GDM1 (cell line): Measurements from ENCODE around the gene DIS3L2.

Experiments
- DNase-seq: peaks from one replicate; lab custom pipeline; 2025; lab: John Stamatoyannopoulos, UW

Gene DIS3L2

GRCh38 chr2:232229911-232230310 lies 268.4 kb downstream of the DIS3L2 start:
- DNase-seq, result no peak

- DNase-seq, result no peak
These were observed 269.0 kb downstream of the DIS3L2 start for GRCh38 chr2:232230560-232230959.

GRCh38 chr2:232231554-232231953 lies 270.0 kb downstream of the DIS3L2 start:
- no peak for DNase-seq

DNA sequence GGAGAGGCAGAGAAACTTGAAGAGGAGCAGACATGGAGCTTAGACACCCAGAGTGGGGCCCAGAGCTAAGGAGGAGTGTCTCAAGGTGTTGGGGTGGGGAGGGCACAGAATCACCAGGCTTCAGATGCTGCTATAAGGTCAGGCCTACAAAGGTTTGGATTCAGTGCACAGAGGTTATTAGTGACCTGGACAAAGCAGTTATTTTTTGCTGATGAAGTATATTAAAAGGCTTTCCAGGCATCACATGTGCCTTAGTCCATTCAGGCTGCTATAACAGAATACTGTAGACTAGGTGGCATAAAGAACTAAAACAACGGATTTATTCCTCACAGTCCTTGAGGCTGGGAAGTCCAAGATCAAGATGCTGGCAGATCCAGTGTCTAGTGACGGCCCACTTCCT lies 271.4 kb downstream of the DIS3L2 start:
- no peak for DNase-seq

DNA sequence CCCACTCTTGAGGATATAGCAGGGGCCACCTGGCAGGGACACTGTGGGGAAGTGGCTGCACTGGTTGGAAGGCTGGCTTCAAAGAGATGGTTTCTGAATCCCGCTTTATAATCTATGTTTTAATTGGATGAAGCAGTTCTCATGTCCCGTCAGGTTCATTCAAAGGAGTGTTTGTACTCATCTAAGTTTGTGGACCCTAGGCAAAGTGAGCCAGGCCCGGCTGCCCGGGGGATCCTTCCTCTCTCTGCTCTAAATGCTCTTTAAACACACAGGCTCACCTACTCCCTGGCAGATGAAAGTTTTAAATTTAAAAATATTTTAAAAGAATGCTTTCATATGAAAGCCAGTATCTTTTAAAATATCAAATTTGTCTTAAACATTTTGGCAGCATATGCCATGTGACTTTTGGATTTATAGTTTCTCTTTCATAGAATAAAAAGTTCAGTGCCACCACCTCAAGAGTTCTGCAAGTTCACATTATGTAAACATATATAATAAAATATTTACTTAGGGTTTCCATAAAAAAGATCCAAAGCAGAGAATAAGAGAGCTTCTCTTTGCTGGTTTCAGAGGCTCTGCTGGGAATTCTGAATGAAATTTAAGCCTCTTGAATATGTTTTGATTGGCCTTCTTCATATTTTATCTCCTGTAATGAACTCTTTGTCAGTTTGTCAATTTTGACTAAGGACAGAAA lies 273.6 kb downstream of the DIS3L2 start:
- no peak for DNase-seq

DNA sequence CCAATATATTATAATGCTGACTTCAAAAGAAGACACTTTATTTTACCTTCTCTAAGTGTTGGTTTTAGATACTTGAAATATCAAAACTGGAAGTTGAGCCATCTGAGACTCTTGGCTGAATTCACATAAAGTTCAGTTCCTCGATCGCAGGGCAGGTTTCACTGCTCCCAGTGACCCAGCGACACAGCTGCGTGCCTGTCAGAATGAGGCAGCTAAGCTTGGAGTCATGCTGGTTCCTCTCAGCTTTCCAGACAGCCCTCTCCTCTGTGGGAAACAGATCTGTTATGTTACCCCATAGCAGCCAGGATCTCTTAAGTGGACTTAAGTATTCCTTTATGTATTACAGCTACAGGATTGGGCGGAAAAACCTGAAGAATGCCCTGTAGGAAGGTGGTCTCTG lies 274.2 kb downstream of the DIS3L2 start:
- no peak for DNase-seq

GRCh38 chr2:232236200-232236599 lies 274.7 kb downstream of the DIS3L2 start:
- no peak for DNase-seq

GRCh38 chr2:232237464-232237863 lies 276.0 kb downstream of the DIS3L2 start:
- DNase-seq, result no peak

DNA sequence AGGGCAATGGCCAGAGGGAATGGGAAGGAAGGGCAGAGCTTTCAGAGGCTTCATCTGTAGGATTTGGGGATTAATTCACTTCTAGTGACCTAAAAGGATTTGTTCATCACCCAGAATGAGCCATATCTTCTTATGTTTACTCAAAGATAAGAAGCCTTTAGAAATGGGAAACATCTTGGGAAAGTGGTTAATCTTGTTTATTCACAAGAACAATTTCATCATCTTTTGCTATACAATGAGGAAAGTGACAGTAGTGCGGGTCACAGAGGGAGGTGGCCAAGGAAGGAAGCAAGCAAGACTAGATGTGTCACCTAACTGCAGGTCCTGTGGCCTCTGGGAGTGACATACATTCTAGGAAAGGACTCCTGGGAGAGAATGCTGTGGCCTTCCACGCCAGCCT lies 276.6 kb downstream of the DIS3L2 start:
- no peak for DNase-seq

- no peak for DNase-seq
These were observed 277.1 kb downstream of the DIS3L2 start for GRCh38 chr2:232238596-232238995.

DNA sequence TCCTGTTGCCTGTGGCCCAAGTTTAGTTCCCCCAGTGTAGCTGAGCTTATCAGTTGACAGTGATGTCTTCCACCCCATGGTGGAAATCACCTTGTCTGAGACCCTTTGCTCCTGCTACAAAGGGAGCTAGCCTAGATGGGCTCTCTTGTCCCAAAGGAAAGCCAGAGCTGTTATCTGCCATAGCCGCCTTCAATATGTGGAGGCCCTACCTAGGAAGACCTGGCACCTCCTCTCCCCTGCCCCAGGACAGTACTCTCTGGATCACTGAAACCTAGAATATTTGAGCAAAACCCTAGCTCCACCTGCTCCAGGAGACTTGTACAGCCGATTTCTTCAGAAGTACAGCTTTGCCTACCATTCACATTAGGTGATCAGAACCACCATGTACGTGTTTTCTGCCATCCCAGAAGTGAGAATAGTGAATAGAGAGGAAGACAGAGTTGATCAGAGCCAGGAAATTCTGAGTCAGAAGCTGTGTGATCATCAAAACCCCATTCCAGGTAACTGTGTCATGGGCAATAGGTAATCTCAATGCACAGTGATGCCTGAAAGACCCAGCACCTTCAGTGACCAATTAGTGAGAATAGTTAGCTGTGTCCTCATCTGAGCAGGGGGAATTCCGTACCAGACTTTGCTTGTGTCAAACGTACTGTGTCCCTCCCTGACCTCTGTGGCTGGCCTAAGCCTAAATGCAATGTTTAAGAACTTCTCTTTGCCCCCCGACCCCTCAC lies 278.6 kb downstream of the DIS3L2 start:
- no peak for DNase-seq

DNA sequence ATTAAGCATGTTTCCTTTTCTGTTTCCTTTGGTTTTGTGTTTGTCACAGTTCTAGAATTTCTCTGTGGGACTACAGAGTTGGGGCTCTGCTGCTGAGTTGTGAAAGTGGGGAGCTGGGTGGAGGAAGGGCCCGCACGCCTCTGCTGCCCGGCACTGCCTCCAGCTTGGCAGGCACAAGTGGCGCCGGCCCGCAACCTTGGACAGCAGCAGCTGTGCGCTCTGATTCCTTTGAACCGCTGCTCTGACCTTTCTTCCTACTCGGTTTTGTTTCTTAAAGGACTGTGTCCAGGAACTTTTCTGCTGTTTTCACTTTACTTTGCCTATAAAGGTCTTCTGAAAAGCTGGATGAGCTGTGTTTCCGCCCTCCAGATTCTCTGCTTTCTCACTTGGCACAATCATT lies 279.4 kb downstream of the DIS3L2 start:
- DNase-seq, result no peak

GRCh38 chr2:232242316-232242715 lies 280.8 kb downstream of the DIS3L2 start:
- no peak for DNase-seq

DNA sequence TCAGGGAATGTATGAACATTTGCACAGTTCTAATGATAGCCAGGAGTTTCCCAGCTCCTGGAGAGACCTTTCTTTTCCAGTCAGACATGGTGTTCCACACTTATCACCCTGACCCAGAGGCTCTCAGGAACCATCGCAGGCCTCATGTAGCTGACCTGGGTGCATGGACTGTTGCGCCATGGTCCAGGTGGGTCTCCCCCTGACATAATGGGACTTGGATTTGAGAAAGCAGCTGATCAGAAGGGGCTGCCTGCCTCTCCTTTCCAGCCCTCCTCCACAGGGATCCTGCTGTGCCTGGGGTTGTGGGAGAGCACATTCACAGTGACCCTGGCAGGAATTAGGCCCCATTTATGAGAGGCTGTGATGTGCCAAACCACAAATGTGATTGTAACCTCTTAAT lies 283.6 kb downstream of the DIS3L2 start:
- no peak for DNase-seq

GRCh38 chr2:232246245-232246644 lies 284.7 kb downstream of the DIS3L2 start:
- DNase-seq, result no peak

DNA sequence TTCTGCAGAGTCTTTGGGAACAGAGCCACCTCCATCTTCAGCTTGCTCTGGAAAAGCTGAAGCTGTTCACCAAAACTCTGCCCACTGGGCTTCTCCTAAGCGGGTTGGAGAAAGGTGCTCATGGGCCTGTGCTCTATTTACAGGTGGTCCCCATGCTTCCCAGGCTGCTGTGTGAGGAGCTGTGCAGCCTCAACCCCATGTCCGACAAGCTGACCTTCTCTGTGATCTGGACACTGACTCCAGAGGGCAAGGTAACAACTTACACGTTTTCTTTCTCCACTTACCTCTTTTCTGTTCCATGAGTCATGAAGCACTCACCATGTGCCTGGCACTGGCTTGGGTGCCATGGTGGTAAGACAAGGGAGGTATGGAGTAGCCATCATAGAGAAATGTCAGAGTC lies 287.6 kb downstream of the DIS3L2 start:
- no peak for DNase-seq

DNA sequence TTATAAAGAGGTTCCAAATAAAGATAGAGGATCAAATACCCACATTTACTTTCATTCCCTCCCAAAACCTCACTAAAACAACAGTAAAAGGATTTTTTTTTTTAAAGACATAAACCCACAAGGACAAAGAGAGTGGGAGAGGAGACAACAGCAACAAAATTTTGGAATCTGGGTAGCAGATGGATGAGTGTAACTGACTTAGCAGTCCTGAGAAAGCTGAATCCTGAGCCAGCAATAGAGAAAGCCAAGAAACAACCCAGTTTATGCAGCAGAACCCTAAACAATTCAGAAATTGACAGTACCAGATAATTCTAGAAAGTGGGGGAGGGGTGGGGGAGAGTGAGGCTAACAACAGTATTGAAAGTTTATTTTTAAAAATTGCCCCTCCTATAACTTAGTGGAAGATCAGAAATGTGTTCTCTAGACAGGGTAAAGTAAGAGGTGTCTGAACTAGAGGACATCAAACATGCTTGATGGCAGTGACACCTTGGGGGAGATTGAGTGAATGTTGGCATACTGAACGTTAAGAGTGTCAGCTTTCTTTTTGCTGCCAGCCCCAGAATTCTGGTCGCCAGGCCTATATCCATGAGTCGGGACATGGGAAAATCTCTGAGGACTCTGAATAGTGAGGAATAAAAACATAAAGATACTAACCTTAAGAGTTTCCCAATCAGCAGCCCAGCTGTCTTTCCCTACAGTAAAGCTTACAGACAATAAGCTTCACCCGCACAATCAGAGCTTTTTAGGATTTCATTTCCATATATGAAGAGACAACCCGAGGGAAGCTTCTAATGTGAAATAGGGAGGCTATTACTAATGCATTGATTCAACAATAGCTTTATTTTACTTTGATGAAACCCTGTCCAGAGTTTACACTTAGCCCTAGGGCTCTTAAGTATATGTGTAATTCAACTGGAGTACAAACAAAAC lies 289.0 kb downstream of the DIS3L2 start:
- DNase-seq, result no peak

DNA sequence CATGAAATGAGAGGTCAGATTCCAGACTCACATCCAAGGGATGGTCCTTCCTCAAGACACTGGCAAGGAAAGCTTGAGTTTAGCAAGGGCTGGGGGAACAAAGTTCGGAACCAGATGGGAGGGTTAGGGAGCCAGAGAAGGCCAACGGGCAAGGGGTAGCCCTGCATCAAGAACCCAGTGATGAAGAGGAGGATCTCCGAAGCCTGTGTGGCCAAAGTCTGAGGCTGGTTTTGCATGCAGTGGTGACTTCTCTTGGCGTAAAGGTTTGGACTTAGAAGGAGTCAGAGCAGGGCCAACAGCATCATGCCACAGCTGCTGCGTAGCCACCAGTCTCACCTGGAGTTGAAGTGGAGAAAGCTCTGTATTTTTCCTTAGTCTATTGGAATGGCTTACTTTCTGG lies 293.5 kb downstream of the DIS3L2 start:
- DNase-seq, result no peak

DNA sequence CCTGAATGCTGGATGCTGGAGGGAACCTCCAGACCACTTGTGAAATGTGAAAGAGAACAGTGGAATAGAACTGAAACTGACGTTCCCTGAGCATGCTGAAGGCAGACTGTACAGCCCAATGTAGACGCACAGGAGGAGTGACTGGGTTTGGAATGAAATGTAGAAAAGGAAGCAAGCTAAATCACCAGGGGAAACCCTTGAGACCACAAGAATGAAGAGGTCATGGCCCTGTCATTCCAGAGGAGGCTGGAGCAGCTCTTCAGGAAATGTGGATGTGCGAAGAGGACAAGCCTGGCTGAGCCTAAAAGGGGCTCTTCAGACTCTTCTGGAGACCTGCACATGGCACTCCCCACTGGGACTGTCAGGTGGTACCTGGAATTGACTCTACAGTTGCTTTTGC lies 298.6 kb downstream of the DIS3L2 start:
- peak; percentile 17 for DNase-seq

- no peak for DNase-seq
These were observed 300.3 kb downstream of the DIS3L2 start for GRCh38 chr2:232261776-232262175.

GRCh38 chr2:232263295-232263694 lies 301.8 kb downstream of the DIS3L2 start:
- no peak for DNase-seq

DNA sequence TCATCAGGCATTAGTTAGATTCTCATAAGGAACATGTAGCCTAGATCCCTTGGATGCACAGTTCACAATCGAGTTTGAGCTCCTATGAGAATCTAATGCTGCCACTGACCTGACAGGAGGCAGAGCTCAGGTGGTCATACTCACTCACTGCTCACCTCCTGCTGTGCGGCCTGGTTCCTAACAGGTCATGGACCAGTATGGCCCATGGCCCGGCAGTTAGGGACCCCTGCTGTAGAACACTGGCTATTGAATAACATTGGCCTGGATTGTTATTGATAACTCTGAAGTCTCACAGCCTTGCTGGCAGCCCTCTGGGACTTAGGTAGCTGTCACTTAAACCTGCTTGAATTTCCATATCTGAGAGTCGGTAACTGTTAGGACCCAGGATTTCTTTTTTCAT lies 302.6 kb downstream of the DIS3L2 start:
- DNase-seq, result no peak

DNA sequence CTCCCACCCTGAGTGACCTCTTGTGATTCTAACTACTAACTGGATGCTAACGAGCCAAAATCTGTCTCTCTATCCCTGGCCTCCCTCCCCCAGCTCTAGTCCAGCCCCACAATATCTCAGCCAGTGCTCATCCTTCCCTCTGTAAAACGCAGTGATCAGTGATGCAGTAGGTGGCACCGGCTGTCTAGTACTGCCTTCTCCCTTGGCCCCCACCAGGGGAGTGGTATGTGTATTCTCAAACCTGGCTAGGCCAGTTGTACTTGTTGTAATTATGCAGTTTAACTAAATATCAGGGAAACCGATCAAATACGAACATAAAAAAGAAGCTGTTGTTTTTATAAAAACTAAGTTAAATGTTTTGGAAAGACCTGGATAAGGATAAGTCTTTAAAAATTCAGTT lies 303.8 kb downstream of the DIS3L2 start:
- no peak for DNase-seq
